ENCODE measurements around the gene WBP2NL.

GRCh38 chr22:41989246-41989645, 9.3 kb upstream of the WBP2NL start:
- TF ChIP-seq POLR2A (IDR thresholded peaks at IDR 0.05) = no peak
- TF ChIP-seq CTCF (IDR thresholded peaks at IDR 0.05) = no peak

Data from gastroesophageal sphincter (tissue), 3 donors.